GM19468 (cell line): Measurements from ENCODE around the gene ANKRD35.

Experiments used
- ATAC-seq: cut with Tn5 transposase; IDR thresholded peaks from one replicate; pipeline ENCODE4 v1.9.1; 2021; ENCODE audit warnings: mild to moderate bottlenecking, moderate library complexity, moderate number of reproducible peaks; ENCODE audit not compliant: unreplicated experiment; ENCODE audit errors: extremely low read depth

The ANKRD35 gene

DNA sequence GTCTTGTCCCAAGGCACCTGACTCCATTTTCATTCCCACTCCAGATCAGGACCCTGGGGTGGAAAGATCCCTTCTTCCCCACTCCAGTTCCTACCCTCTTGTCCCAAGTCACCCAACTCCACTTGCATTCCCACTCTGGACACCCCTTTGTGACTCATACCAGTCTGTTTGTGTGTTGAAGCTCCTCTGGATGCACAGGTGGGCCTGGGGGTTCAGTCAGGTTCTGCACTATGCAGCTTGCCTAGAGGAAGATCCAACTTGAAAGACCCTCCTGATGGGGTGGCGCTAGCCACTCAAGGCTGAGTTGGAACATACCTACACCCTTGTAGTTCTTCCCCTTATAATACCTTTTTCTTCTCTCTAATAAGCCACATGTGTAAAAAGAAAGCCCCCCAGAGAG lies 9.8 kb upstream of the ANKRD35 start:
- ATAC-seq, result no peak

DNA sequence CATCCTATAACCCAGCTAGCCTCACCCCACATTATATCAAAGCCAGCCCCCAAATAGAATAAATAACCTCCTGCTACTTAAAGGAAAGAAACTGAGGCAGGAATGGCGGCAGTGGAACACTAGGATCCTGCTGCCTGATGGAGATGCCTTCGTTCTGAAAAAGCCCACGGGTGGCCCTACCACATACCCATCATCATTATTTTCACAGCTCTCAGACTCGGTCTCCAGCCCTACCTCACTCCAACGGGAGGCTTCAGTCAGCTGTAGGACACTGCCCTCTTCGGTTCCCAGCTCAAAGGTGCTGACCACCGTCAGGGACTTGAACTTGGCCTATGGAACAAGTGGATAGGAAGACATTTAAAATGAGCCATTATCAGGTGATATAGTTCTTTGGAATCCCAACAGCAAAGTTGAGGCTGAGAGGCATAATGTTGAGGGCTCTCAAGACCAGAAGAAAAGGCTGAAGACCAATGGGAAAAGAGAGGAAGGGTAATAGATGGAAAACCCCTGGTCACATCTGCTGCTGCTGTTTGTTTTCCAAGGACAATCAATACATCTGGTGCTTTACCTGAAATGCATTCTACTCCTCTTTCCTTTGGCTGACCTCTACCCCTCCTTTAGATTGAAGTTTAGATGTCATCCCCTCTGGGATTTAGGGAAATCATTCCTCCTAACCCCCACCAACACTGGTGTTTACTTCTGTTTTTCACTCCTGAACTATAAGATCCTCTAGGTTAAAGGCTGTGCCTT lies 7.8 kb upstream of the ANKRD35 start:
- no peak for ATAC-seq

DNA sequence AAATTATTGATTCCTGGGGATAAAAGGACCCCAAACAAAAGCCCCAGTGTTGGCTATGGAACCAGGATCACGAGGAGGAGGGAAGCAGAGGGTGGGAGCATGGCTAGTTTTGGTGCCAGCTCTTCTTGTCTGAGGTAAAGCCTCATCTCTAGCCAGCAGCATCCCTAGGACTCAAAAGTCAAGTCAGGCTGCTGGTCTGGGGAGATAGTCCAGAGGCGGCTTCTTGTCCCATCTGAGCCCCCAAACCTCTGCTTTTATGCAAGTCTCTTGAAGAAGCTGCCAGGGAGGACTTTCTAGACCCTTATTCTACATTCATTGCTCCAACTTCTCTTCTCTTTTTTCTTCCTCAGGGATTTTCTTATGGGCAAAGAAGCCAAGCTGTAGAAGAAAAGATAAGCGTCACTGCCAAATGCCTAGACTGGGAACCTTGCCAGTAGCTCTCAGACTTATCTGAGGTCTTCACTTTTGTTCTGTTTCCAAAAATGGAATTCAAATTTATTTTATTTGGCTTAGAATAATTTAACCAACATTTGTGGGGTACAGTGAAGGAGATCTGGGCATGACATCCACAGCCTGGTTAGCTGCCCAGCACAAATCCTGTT lies 6.9 kb upstream of the ANKRD35 start:
- no peak for ATAC-seq

DNA sequence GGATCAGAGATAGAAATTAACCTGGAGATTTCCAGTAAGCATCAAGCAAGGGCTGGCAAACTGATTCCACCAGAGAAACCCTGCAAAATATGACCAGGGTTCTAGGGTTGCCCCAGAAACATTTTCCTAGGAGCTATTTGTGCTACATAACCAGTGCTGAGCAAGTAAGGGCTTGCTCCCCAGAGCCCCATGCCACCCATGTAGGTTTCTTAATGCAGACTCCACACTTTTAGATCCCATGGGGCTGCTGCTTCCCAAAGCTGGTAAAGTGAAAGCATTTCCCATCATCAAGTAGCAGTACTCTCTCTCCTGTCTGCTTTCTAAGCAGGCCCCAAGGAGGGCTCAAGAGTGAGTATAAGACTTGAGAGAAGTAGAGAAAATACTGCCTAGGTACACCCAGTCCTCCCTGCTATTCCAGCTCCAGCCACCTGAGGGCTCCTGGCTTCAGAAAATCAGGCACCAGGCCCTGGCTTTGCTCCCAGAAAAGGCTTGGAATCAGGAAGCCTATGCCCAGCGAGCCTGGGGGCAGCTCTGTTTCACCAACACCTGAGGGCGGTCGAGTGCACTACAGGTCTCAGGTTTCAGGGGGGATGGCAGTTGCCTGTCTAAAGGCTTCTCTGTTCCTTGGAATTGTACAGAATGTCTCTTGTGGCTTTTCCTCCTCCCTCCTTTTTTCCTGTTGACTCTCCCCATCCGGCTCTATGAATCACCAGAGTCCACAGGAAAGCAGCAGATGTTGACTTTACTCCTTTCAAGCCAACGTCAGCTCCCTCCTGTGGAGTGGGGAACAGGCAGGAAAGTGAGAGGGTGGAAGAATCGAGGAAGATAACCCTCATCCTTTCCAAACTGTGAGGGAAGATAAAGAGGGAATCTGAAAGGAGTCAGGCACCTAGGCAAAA lies 6.2 kb upstream of the ANKRD35 start:
- no peak for ATAC-seq

DNA sequence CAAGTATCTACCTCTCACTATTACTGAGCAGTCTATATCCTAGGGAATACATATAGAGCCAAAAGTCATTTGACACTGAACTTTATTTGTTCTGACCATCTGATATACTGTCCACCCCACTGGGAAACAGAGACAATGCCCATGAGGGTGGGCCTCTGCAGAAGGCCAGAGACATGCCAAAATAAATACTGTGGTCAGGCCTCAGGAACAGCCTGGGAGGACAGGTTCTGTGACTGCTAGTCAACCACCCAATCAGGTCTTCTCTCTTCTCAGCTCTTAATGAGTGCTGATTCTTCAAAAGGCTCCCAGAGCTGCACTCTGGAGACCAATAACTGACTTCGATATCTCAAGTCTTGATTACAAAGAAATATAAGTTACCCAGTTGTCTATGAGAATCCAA lies 5.5 kb upstream of the ANKRD35 start:
- no peak for ATAC-seq

DNA sequence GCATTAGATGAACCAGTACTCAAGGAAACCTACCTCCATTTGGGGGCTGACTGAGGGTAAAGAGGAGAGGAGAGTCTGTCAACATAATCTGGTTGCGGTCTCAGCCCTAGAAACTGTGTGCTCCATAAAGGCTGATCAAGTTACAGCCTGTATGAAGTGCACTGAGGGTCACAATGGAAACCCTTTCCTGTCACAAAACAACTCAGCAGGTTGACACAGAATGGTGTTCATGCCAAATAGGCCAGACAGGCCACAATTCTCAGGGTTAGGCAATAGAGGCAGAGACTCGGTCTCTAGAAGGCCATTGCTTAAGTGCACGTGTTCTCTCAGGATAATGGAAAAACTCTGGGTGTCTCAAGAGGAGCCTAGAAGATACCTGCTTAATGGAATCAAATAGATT lies 4.1 kb upstream of the ANKRD35 start:
- ATAC-seq, result no peak

DNA sequence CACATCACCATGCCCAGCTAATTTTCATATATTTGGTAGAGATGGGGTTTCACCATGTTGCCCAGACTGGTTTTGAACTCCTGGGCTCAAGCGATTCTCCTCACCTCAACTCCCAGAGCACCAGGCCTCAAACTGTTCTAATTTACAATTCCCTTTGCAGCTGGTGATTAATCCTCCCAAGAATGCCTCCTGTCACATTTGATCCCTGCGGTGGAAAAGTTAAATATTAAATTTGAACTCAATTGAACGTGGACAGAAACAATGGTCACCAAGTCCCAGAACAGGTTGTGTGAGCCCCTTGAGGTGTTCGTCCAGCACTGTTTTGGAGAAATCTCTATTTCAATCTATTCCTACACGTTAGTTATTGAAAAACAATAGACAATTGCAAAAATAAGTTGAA lies 2.0 kb upstream of the ANKRD35 start:
- no peak for ATAC-seq

DNA sequence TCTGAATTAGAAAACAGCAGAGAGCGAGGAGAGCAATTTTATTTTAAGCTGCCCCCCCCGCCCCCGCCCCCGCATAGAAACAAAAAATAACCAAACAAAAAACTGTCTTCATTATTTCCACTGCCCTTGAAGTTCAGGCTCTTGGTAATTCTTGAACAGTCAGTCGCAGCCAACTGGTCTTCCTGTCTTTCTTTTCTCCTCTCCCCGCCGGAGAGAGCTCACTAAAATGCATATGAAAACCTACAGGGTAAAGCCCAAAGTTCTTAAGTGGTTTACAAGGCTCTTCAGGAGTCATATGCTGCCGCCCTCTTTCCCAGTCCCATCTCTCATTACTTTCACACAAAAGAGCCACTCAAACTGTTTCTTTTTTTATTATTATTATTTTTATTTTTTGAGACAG lies 1.1 kb upstream of the ANKRD35 start:
- ATAC-seq, result no peak

DNA sequence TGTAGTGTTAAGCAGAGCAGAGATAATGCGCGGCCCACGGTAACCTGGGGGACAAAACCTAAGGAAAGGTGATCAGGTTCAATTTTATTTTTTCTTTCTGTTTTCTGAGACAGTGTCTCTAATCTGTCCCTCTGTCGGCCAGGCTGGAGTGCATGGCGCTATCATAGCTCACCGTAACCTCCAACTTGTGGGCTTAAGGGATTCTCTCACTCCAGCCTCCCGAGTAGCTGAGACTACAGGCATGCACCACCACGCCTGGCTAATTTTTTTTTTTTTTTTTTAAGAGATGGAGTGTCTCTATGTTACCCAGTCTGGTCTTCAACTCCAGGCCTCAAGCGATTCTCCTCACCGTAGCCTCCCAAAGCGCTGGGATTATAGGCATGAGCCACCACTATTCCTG lies 724 bp upstream of the ANKRD35 start:
- ATAC-seq, result no peak

DNA sequence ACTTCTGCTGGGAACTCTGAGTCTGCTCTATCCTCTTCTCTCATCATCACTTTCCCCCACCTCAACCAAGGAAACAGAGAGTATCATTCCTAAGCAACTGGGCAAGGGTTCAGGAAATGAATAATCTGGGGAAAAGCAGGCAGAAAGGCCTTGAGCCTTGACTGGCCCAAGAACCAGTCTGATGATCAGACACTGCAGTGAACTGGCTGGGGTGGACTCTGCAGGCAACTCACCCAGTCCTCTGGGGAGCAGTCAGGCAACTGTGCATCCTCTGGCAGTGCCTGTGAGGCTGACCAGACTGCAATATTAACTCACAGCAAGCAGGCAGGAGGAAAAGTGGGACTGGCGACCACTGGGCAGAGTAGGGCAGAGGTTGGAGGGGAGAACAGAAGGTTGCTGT lies 991 bp downstream of the ANKRD35 start:
- ATAC-seq, result no peak

DNA sequence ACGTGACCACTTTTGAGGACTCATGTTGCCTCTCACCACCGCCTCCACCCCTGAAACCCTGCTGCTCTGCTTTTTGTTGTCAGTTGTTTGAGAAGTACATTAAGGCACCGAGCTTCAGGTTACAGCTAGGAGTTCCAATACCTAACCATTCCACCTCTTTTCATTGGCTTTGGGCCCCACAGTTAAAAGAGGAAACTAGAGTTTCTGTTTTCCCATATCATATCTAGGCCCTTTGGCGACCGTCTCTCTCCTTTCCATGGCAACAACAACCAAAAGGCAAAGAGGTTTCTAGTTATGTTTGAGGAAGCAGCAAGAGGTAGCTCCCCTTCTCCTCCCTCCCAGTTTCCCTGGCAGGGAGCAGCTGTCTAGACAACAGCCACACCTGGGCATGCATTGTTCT lies 5.9 kb downstream of the ANKRD35 start:
- no peak for ATAC-seq

DNA sequence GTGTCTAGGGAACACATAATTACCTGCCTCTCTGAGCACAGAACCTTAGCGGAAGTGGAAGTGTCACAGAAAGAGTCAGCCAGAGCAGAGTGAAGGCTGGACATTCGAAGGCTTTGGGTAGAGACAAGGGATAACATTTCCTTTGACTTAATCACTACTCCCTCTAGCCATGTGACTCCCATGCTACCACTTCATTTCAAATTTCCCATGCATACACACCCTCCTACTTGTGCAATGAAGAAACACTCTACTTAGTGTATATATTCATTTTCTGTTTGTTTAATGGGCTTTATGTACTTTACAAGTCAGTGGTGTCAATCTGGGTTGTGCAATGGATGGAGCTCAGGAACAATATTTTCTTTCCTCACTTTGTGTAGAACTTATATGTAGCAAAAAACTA lies 6.9 kb downstream of the ANKRD35 start:
- no peak for ATAC-seq

DNA sequence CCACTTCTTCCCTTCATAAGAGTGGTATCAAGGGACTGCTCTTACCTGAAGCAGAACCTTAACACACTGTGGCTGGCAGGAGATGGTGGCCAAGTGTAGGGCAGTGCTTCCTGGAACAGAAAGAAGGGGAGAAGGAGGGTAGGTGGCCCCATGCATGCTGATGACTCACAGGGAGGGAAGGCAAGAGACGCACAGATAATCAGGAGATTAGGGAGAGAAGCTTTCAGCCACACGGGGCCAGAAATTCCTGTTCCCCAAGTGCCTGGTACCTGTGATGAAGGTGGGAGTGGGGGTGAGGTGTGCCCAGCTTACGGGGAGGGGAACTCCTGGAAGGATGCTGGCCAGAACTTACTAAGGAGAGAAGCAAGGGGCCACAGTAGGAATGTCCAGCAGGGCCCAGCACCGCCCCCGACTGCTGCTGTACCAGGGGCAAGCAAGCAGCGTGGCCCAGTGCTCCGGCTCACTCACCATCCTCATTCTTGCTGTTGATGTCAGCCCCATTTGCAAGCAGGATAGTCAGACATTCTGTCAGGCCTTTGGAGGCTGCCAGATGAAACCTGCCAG lies 7.7 kb downstream of the ANKRD35 start:
- no peak for ATAC-seq

DNA sequence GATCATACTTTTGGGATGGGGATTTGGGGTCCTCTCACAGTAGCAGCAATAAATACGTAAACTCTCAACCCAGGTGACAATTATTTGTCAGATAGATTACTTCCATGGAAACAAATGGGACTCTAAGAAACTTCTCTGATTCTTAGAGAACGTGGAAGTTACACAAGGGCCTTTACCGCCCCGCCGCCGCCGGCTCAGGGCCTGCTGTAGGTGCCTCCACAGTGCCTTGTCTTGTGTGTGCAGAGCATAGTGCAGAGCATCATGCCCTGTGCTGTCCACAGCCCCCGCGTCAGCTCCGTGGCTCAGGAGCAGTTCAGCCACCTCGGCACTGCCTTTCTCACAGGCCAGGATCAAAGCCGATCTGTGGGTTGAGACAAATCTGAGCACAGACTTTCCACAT lies 11.0 kb downstream of the ANKRD35 start:
- no peak for ATAC-seq

DNA sequence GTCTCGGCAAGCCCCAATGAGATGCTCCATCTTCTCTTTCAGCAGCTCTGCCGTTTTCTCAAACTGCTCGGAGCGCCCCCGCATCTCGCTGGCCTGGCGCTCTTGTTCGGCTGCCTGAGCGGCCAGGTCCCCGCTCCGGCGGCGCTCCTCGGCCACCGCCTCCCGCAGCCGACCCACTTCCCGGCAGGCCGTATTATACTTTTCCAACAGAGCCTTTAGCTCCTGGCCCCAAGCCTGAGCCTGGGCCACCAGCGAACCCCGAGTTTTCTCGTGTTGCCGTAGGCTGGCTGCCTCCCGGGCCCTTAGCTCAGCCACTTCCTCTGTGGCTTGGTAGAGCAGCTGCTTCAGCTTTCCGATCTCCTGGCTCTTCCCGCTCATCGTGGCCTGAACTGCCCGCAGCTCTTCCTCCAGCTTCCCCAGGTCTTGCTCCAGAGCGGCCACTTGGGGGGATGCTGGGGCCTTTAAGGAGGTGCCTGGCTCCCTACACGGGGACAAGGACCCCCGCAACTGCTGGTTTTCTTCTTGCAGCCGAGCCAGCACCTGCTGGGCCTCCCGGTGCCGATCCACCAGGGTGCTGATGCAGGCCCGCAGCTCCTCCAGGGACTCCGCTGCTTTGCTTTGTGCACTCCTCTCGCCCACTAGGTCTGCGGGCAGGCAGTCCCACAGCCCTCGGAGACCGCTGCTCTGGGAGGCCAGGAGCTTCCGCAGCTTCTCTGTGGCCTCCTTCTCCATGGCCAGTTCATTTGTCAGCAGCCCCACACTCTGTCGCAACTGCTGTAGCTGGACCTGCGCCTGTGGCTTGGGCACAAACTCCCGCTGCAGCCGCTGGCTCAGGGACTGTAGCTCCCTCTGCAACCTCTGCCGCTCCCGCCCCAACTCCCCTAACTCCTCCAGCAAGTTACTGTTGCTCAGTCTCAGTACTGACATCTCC lies 13.4 kb downstream of the ANKRD35 start:
- ATAC-seq, result no peak

DNA sequence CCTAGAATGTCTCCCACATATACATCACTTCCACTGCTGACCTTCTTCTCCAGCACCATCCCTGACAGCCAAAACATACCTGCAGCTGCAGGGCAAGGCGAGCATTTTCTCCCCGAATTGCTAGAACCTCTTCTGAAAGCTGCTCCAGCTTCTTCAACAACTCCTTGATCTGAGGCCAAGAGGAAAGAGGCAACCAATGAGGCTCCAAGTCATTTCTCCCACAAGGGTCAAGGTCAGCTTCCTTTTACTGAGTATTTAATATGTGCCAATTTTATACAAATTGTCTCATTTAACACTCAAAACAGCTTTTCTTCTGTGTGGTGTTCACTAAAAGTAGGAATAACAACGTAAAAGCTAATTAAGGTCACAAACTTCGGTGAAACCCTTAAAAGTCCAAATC lies 17.4 kb downstream of the ANKRD35 start:
- ATAC-seq, result no peak

DNA sequence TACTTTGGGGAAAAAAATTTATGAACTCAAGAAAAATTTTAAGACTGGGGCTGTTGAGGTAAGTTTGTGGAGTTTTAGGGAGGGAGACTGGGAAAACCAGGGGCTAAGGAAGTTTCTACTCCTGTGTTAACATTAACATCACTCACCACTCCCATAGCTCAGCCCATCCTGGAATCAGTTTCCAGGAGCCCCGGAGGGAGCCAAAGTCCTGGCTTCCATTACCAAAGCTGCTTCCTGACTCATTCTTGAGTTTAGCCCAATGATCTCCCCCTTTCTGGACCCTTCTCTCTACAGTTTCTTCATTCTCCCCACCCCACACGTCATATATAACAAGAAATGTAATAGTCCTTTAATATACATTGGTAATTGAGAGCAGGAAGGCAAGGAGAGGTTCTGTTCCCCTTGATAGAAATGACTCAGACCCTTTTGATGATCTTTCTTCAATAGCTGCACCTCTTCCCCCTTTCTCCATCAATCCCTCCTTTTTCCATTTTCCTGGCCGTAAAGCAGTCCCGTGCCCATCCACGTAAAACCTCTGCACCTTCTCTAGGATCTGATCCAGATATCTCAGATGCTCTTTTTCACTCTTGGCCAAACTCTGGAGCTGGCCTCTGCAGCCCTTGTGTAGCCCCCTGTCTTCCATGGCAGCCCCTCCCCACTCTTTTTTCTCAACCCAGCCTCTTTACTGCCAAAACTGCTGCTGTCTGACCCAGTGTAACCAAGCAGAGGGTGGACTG lies 22.2 kb downstream of the ANKRD35 start:
- ATAC-seq, result no peak

DNA sequence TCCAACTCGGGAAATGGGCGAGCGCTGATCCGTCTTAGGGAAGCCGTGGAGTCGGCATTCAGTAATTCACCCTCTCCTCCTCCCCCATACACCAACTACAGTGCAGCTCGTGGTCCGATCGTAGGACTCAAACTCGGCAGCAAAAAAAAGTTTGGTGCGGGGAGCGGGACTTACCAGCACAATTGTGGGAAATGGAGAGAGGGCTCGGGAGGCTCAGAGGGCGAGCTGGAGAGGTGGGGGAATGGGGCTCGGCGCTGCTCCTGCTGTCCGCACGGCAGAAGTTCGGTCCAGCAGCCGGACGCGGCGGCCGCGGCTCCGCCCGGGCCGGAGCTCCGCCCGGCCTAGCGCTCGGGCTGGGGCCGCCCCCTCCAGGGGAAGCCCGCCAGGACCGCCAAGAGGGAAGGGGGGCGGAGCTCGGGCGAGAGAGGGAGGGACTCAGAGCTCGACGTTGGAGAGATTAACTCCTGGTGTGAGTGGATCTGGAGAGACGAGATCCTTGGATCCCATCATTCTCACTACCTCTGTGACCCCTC lies 26.1 kb downstream of the ANKRD35 start:
- ATAC-seq, result peak; percentile 54

DNA sequence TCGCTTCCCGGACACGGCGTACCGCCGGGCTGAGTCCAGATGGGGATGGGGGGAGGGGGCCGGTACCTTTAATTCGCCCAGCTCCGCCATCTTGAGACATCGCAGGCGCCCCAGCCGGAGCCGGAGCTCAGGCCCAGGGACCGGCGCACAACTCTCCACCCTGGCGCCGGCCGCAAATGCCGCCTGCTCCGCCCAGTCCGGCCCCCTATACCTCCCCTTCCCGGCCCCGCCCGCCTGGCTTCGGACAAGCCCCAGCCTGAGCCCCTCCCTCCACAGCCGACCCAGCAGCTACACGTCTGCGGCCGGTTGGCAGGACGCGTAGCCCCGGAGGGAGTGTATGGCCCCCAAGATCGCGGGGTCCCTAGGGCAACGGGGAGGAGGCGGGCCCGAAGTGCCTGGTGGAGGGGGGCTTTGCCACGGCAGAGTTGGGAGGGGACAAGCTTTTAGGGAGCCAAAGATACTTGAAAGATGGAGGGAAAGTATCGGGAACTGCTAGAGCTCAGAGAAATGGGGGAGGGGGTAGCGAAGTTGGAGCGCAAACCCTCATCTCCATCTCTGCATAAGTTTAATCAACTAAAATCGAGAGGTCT lies 26.7 kb downstream of the ANKRD35 start, which contains the start of gene PIAS3:
TSS of gene PIAS3 (minus strand) at position 181 of the 590 bp plus-strand sequence. CDS start at position 90, 91 bp downstream.
- ATAC-seq, result peak; percentile 63
